Activated effector memory CD4-positive, alpha-beta T cell treated with anti-CD3 and anti-CD28 coated beads, Interleukin-2, amount 50 U/mL, for 16 hours (primary cell): ENCODE measurements around the gene CALCA.

Experiments used
- DNase-seq: peaks from one replicate; pipeline ENCODE4 v3.0.0-alpha.2; 2020

Gene CALCA

GRCh38 chr11:14942745-14943144 lies 29.4 kb downstream of the CALCA start:
- DNase-seq: no peak

DNA sequence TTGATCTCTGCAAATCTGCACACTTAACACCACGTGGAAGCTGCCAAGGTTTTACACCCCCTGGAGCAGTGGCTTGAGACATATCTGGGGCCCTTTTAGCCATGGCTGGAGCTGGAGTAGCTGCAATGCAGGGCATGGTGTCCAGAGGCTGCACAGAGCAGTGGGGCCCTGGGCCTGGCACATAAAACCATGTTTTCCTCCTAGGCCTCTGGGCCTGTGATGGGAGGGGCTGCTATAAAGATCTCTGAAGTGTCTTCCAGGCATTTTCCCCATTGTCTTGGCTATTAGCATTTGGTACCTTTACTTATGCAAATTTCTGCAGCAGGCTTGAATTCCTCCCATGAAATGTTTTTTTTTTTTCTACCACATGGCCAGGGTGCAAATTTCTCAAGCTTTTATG lies 33.2 kb downstream of the CALCA start:
- no peak for DNase-seq

GRCh38 chr11:14934641-14935351 lies 37.4 kb downstream of the CALCA start:
- DNase-seq: no peak

- no peak for DNase-seq
Measured at GRCh38 chr11:14932447-14932846, 39.7 kb downstream of the CALCA start.

DNA sequence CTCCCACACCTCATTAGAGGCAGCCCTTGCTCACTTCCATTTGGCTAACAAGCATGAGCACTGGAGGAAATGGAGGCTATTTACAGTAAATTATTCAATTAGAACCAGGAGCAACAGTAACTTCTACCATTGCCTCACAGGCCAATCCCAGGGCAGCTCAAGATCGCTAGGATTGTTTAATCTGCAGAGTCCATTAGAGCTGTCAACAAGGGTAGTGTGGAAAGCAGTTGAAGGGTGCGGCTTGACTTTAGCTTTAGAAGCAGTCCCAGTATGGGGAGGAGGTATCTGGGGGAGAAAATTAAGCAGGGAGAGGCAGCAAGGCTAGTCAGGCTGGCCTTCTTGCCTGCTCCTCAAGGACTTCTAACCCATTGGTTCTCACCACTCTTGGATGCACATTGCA lies 41.8 kb downstream of the CALCA start:
- DNase-seq: no peak

GRCh38 chr11:14927146-14927545 lies 45.0 kb downstream of the CALCA start:
- no peak for DNase-seq

- no peak for DNase-seq
Measured at GRCh38 chr11:14924318-14924717, 47.8 kb downstream of the CALCA start.
